Measurements from ENCODE around the gene FCAMR.
A peak's percentile ranks its signal among the peaks of the same experiment; 100 is the strongest.

Gene FCAMR

DNA sequence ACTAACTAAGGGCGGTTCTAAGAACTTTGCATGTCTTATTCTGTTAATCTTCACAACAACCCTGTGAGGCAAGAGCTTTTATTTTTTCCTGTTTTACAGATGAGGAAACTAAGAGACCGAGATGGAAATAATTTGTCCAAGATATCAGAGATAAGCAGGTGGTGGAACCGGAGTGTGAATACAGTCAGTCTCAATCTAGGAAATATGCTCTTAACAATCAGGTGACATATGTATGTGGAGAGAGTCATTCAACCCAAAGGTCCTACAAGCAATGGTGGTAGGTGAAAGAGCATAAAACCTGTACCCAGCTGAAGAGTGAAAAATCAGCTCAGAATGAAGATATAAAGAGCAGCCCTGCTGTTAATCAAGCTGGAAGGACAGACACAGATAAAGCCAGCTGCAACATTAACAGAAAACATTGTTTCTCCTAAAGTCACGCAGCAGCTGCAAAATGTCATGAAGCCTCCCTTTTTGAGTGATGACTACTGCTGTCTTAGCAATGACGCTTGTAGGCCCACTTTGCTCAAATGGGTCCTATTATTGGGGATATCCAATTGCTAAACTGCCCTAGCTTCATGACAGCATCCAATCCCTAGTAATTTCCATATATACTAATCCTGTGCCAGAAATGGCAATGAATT, 30.5 kb upstream of the FCAMR start:
- DNase-seq = no peak

GRCh38 chr1:206998816-206999215, 28.6 kb upstream of the FCAMR start:
- no peak for DNase-seq

DNA sequence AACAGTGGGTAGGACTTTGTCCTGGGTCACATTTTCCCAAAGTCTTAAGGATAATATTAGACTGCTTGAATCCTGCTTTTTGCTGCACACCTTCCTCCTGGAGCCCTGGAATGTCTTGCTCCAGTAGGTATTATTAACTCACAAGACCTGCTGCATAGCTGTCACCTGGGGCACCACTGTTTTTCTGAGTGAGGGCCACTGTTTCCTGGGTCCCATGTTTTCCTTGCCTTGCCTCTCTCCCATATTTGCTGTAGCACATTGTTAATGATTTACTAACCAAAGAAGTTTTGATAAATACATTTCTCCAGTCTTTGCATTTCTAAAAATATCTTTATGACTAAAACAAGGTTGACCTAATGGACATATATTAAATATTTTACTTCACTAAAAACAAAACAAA, 22.5 kb upstream of the FCAMR start:
- DNase-seq = no peak

DNA sequence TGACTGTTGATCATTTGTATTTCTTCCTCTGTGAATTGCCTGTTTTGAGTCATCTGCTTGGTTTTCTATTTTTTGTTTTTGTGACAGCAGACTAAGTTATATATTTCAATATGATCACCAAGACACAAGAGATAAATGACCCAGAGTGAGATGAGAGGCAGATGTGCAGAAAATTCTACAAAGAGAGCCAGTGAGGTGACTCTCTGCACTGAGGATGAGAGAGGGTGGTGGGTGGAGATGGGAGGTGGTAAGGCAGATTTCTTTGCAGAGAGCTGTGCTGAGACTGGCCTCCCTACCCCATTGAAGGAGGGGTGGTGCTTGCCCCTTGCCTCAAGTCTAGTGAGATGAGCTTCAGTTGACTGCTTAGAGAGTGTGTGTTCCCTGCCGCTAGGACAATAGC, 17.6 kb upstream of the FCAMR start:
- no peak for DNase-seq

- no peak for DNase-seq
These were observed 16.6 kb upstream of the FCAMR start for GRCh38 chr1:206986885-206987284.

DNA sequence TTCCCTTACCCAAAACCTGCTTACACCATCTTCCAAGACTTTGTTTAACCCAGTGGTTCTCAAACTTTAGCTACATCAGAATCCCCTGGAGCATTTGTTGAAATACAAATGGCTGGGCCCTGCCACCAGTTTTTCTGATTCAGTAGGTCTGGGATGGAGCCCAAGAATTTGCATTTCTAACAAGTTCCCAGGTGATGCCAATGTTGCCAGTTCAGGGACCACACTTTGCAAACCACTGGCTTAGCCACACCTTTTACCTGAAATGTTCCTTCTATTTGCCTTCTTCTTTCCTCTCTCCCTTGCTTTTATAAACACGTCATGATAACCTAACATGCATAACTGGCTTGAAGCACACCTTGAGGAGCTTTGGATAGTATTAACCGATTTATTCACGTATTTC, 16.1 kb upstream of the FCAMR start:
- no peak for DNase-seq

- DNase-seq = no peak
These were observed 15.0 kb upstream of the FCAMR start for GRCh38 chr1:206985162-206985749.

GRCh38 chr1:206982216-206982615, 12.0 kb upstream of the FCAMR start:
- DNase-seq = peak; percentile 39

GRCh38 chr1:206979379-206980043, 9.3 kb upstream of the FCAMR start:
- DNase-seq = no peak

GRCh38 chr1:206978259-206978658, 8.0 kb upstream of the FCAMR start:
- DNase-seq = no peak

DNA sequence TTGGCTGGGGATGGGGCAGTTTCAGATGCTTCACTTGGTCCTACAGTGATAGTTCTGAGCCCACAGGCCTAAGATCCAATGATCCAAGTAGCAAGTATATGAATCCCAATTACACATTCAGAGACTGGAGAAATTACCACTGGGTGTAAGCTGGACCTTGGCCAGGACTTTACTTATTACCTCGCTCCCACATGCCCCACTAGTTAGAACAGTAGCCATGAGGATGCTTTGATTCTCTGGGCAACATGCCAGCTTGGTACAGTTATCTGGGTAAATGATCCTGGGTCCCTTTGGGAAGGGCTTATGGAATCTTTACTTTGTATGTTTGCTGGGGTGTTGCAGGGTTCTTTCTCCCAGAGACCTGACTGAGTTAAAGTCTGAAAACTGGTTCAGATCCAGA, 5.0 kb upstream of the FCAMR start:
- no peak for DNase-seq

- no peak for DNase-seq
These were observed 3.9 kb upstream of the FCAMR start for GRCh38 chr1:206974140-206974539.

DNA sequence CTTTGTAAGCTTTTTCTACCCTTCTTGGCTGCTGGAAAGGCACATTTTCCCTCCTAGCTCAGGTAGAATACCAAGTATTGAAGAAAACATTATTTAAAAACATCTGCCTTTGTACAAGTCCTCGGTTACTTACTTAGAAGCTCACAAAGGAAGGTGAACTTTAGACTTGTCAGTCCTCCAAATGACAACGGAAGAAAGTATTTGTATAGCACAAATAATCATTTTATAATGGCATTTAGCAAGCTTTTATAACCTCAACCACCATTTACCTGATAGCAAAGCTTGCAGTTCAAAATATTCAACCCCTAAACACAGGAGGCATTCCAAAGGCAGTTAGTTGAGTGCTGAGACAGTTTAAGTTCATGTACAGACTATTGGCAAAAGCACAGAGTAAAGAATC, 2.5 kb upstream of the FCAMR start:
- DNase-seq = no peak

GRCh38 chr1:206971029-206971655, 882 bp upstream of the FCAMR start:
- DNase-seq = no peak

DNA sequence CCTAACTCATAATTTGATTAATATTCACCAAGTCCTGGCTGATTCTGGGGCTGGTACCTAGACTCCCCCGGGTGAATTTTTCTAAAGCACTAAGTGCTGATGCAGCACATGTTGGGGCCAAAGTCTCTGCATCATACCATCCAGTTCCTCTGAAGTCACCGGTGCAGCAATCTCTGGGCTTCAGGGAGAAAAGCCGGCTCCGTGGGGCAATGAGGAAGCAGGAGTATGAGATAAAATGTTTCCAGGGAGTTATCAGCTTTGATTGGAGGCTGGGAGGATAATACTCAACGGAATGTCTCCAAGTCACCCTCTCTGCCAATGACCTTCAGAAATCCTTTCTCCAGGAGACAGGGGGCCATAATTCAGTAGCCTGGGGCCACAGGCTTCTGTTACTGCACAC, 1.2 kb downstream of the FCAMR start:
- no peak for DNase-seq

DNA sequence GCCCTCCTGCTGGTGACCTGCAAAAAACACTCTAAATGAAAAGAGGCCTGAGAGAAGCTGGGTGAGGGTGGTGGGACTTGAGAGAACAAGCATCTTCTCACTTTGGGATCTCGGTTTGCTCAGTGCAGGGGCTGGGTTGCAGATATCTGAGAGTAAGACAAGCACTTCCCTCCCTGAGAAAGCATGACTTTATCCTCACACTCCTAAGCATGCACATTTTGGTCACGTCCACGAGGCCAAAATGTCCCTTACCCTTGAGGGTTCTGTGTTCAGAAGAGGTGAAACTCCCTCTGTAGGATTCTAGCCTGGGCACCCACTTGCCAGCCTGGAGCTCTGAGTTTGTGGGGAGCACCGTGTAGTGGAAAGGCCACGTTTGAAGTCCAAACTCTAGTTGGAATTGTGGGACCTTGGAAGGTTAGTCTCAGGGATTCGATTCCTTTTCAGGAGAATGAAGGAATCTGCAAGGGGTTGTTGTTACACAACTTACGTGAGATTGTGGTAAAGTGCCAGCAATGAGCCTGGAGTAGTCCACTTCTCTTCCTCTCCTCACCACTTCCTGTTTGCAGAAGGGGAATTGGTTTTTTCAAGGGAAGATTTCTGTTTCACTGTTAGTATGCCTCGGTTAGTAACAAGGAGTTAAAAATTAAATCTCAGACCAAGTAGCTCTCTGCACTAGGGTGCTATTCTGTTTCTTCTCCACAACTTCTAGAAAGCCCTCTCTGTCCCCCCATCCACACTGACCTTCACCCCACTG, 3.0 kb downstream of the FCAMR start:
- DNase-seq = no peak

DNA sequence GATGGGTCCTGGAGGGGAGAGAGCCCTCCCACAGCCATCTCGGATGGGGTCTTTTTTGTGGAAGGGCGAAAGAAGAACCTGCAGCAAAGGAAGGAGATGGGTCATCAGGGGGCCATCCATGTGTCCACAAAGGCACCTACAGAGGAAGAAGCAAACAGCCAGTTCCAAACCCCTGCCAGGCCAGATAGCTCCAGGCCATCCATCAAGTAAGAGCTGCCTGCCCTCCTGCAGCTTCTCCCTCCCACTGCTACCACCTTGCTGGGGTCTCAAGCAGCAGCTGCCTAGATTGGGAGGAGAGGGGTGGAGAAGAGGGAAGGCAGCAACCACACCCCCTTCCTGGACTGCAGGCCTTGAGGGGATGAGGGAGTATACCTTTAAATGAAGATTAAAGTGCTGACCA, 4.5 kb downstream of the FCAMR start:
- no peak for DNase-seq

GRCh38 chr1:206963740-206964139, 6.5 kb downstream of the FCAMR start:
- no peak for DNase-seq

GRCh38 chr1:206963119-206963712, 7.0 kb downstream of the FCAMR start:
- no peak for DNase-seq

DNA sequence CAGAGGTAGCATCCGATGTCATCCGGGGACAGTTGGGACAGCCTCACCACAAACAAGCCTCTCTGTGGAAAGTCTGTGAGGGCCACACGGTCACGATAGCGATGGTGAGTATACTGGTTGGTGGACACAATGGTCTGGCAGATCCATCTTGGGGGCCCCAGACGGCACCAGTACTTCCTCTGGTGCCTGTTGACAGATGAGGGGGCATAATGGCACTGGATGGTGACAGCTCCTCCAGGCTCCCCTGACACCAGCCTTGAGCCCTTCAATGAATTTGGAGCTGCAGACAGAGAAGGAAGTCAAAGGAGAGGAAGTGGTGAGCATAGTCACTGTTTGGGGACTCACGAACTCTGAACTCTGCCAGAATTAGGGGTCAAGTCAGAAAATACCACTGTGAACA, 8.0 kb downstream of the FCAMR start:
- DNase-seq = no peak

- DNase-seq = no peak
These were observed 8.6 kb downstream of the FCAMR start for GRCh38 chr1:206961668-206962067.

DNA sequence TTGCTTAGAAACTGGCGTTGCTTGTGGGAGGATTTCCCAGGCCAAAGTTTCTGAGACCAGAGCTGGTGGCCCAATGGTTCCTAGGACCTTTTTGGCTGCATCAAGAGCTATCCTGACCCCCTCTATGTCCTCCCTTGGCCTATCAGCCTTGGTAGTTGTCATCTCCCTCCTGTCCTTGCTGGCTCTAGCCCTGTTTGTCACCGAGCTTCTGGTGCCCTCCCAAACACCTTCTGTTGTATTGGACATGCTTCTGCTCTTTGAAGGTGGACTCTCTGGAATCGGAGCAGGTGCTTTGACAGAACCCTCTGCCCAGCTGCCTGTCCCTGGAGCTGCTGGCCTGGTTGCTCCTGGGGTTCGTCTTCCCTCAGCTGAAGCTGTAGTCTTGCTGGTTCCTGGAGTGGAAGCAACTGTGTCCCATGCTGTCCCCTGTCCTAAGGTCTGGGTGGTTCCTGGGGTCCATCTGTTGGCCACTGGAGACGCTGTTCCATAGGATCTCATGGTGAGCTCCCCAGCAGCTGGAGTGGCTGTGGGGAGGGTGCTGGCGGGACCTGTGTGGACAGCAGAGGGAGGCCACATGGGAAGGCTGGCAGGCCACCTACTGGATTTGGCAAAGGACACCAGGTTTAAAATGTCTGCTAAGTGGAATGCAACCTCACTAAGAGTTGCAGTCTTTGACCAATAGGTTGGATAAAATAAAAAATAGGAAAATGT, 9.4 kb downstream of the FCAMR start:
- DNase-seq = no peak
